ENCODE measurements around the gene RGS18. TPM values are rescaled to one million over a fixed set of nuclear protein-coding genes. Genes with fewer than 3 reads are reported as not detected.

The RGS18 gene
- total RNA-seq, 4 donors from 2014 or later: 0.35 to 8.3 (median 0.80) TPM; not detected in 1

- Histone ChIP-seq H3K9me3 (no peaks in the 10 kb centered on the region), H3K4me1 (no peaks in the 10 kb centered on the region), H3K36me3 (no peaks in the 10 kb centered on the region), H3K27me3 (no peaks in the 10 kb centered on the region), H3K27ac (no peak overlapping the region), H3K4me3 (no peak overlapping the region)
- TF ChIP-seq CTCF (IDR thresholded peaks at IDR 0.05) (no peak), POLR2A (IDR thresholded peaks at IDR 0.05) (no peak)
- DNase-seq: no peak
These were observed 24.8 kb upstream of the RGS18 start for GRCh38 chr1:192133350-192133926.

GRCh38 chr1:192140382-192140781 is 17.9 kb upstream of the RGS18 start:
- Histone ChIP-seq H3K9me3 (no peaks in the 10 kb centered on the region), H3K36me3 (no peaks in the 10 kb centered on the region), H3K27me3 (no peaks in the 10 kb centered on the region), H3K4me3 (no peak overlapping the region), H3K27ac (no peak overlapping the region), H3K4me1 (no peaks in the 10 kb centered on the region)
- no peak for DNase-seq
- no peak for TF ChIP-seq CTCF (IDR thresholded peaks at IDR 0.05)
- TF ChIP-seq POLR2A (IDR thresholded peaks at IDR 0.05): no peak

GRCh38 chr1:192147221-192147620 is 11.0 kb upstream of the RGS18 start:
- no peak overlapping the region for H3K27ac ChIP-seq
- no peak overlapping the region for H3K4me3 ChIP-seq
- DNase-seq: no peak
- H3K4me1 ChIP-seq: no peaks in the 10 kb centered on the region
- H3K27me3 ChIP-seq: no peaks in the 10 kb centered on the region
- no peaks in the 10 kb centered on the region for H3K9me3 ChIP-seq
- TF ChIP-seq POLR2A (IDR thresholded peaks at IDR 0.05) (no peak), CTCF (IDR thresholded peaks at IDR 0.05) (no peak)
- no peaks in the 10 kb centered on the region for H3K36me3 ChIP-seq

- Histone ChIP-seq H3K36me3 (no peaks in the 10 kb centered on the region), H3K4me3 (no peak overlapping the region), H3K4me1 (no peaks in the 10 kb centered on the region), H3K27me3 (no peaks in the 10 kb centered on the region), H3K9me3 (no peaks in the 10 kb centered on the region), H3K27ac (no peak overlapping the region)
- TF ChIP-seq CTCF (IDR thresholded peaks at IDR 0.05): no peak
- no peak for TF ChIP-seq POLR2A (IDR thresholded peaks at IDR 0.05)
- DNase-seq: no peak
These were observed 10.6 kb upstream of the RGS18 start for GRCh38 chr1:192147696-192148095.

- no peaks in the 10 kb centered on the region for H3K4me1 ChIP-seq
- H3K27ac ChIP-seq: no peak overlapping the region
- no peak for DNase-seq
- no peaks in the 10 kb centered on the region for H3K27me3 ChIP-seq
- no peaks in the 10 kb centered on the region for H3K36me3 ChIP-seq
- H3K4me3 ChIP-seq: no peak overlapping the region
- no peaks in the 10 kb centered on the region for H3K9me3 ChIP-seq
- TF ChIP-seq POLR2A (IDR thresholded peaks at IDR 0.05) (no peak), CTCF (IDR thresholded peaks at IDR 0.05) (no peak)
These were observed 7.1 kb upstream of the RGS18 start for GRCh38 chr1:192151176-192151575.

GRCh38 chr1:192153276-192153675 is 5.0 kb upstream of the RGS18 start:
- H3K4me3 ChIP-seq: no peak overlapping the region
- no peaks in the 10 kb centered on the region for H3K9me3 ChIP-seq
- no peak for DNase-seq
- TF ChIP-seq CTCF (IDR thresholded peaks at IDR 0.05): no peak
- TF ChIP-seq POLR2A (IDR thresholded peaks at IDR 0.05): no peak
- H3K27ac ChIP-seq: no peak overlapping the region
- H3K4me1 ChIP-seq: no peaks in the 10 kb centered on the region
- no peaks in the 10 kb centered on the region for H3K36me3 ChIP-seq
- H3K27me3 ChIP-seq: no peaks in the 10 kb centered on the region

Measured in Peyer's patch (tissue), 4 donors.